ENCODE results near the gene MIER3. TPM values are rescaled to one million over a fixed set of nuclear protein-coding genes. Genes with fewer than 3 reads are reported as not detected.

Gene MIER3
- total and polyA plus RNA-seq, 2 of the 13 experiments (the other 11 are each of a cell fraction or from before 2014, with no cell fraction given): 14.6 to 38.8 TPM

GRCh38 chr5:56951126-56951945 lies 587 bp downstream of the MIER3 start (continued):
- TF ChIP-seq, protein P1, sequence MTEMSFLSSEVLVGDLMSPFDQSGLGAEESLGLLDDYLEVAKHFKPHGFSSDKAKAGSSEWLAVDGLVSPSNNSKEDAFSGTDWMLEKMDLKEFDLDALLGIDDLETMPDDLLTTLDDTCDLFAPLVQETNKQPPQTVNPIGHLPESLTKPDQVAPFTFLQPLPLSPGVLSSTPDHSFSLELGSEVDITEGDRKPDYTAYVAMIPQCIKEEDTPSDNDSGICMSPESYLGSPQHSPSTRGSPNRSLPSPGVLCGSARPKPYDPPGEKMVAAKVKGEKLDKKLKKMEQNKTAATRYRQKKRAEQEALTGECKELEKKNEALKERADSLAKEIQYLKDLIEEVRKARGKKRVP (CRISPR knock-in tag; IDR thresholded peaks at IDR 0.05): no peak
- TF ChIP-seq ARID3A (IDR thresholded peaks at IDR 0.05; ENCODE audit: low read depth, low read length) (no peak), NR2F6 (IDR thresholded peaks at IDR 0.05) (no peak), NR2F6 (CRISPR knock-in tag; IDR thresholded peaks at IDR 0.05) (peak; percentile 39; the same call in 1 of the 2 replicates), ASH2L (IDR thresholded peaks at IDR 0.05; ENCODE audit: insufficient read length, low read depth, low read length) (peak; percentile 54), BRCA1 (CRISPR knock-in tag; IDR thresholded peaks at IDR 0.05) (no peak), ZBTB8A (CRISPR knock-in tag; IDR thresholded peaks at IDR 0.05; ENCODE audit: borderline replicate concordance, low read depth) (no peak), SP2 (CRISPR knock-in tag; IDR thresholded peaks at IDR 0.05) (no peak), SMARCC2 (IDR thresholded peaks at IDR 0.05) (no peak), GTF2F1 (IDR thresholded peaks at IDR 0.05; ENCODE audit: low read length) (no peak), PAXIP1 (CRISPR knock-in tag; conservative IDR thresholded peaks at IDR 0.05) (no peak), MTERF4 (CRISPR knock-in tag; IDR thresholded peaks at IDR 0.05) (0 out of 2 replicates have a peak, but pooled peaks have one; percentile 57), ZNF253 (CRISPR knock-in tag; IDR thresholded peaks at IDR 0.05; ENCODE audit: borderline replicate concordance) (no peak), STAT6 (CRISPR knock-in tag; IDR thresholded peaks at IDR 0.05; ENCODE audit: borderline replicate concordance) (no peak), ZNF367 (CRISPR knock-in tag; IDR thresholded peaks at IDR 0.05; ENCODE audit: borderline replicate concordance) (no peak)
- TF ChIP-seq, protein P2, sequence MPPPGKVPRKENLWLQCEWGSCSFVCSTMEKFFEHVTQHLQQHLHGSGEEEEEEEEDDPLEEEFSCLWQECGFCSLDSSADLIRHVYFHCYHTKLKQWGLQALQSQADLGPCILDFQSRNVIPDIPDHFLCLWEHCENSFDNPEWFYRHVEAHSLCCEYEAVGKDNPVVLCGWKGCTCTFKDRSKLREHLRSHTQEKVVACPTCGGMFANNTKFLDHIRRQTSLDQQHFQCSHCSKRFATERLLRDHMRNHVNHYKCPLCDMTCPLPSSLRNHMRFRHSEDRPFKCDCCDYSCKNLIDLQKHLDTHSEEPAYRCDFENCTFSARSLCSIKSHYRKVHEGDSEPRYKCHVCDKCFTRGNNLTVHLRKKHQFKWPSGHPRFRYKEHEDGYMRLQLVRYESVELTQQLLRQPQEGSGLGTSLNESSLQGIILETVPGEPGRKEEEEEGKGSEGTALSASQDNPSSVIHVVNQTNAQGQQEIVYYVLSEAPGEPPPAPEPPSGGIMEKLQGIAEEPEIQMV (CRISPR knock-in tag; IDR thresholded peaks at IDR 0.05; ENCODE audit: low read depth): no peak
